ENCODE data around the gene PSMB1. TPM values are rescaled to one million over a fixed set of nuclear protein-coding genes. Genes with fewer than 3 reads are reported as not detected.

PSMB1 gene
- total RNA-seq, 1 experiment from 2014 or later: 358 TPM

GRCh38 chr6:170489836-170490235 lies 63.3 kb downstream of the PSMB1 start:
- CTCF ChIA-PET: no interaction called here
- no peak overlapping the region for H3K27ac ChIP-seq (ENCODE audit: low read depth, low read length, poor library complexity, severe bottlenecking)
- H3K27me3 ChIP-seq (replicated peaks; ENCODE audit: insufficient read depth, low read depth, low read length, poor library complexity): no peaks in the 10 kb centered on the region
- no peak overlapping the region for H3K4me3 ChIP-seq (ENCODE audit: low read depth, low read length, poor library complexity, severe bottlenecking)
- no TSS peak for BruUV-seq (replicated peaks)
- POLR2A ChIA-PET (ENCODE audit: low non-redundant PET): no interaction called here
- no peaks in the 10 kb centered on the region for H3K9me3 ChIP-seq (ENCODE audit: low read depth, low read length, poor library complexity, severe bottlenecking)
- H3K36me3 ChIP-seq (ENCODE audit: insufficient read depth, low read length, poor library complexity, severe bottlenecking): no peaks in the 10 kb centered on the region
- no peaks in the 10 kb centered on the region for H3K4me1 ChIP-seq (ENCODE audit: insufficient read depth, low read length, poor library complexity, severe bottlenecking)
- intact Hi-C loops (cut with micrococcal nuclease; ENCODE audit: unreplicated experiment): no loop called here
- no peak for DNase-seq (ENCODE audit: low spot score)
- TF ChIP-seq EZH2 (IDR thresholded peaks at IDR 0.05; ENCODE audit: borderline replicate concordance, low read depth, low read length, poor library complexity, severe bottlenecking) (no peak), CTCF (conservative IDR thresholded peaks at IDR 0.05; ENCODE audit: low read depth, low read length) (no peak)

- BruUV-seq (replicated peaks): no TSS peak
- POLR2A ChIA-PET (ENCODE audit: low non-redundant PET): no interaction called here
- no peak for DNase-seq (ENCODE audit: low spot score)
- no peaks in the 10 kb centered on the region for H3K36me3 ChIP-seq (ENCODE audit: insufficient read depth, low read length, poor library complexity, severe bottlenecking)
- no peaks in the 10 kb centered on the region for H3K27me3 ChIP-seq (replicated peaks; ENCODE audit: insufficient read depth, low read depth, low read length, poor library complexity)
- no peak overlapping the region for H3K27ac ChIP-seq (ENCODE audit: low read depth, low read length, poor library complexity, severe bottlenecking)
- intact Hi-C loops (cut with micrococcal nuclease; ENCODE audit: unreplicated experiment): no loop called here
- no peak overlapping the region for H3K4me3 ChIP-seq (ENCODE audit: low read depth, low read length, poor library complexity, severe bottlenecking)
- TF ChIP-seq EZH2 (IDR thresholded peaks at IDR 0.05; ENCODE audit: borderline replicate concordance, low read depth, low read length, poor library complexity, severe bottlenecking) (no peak), CTCF (conservative IDR thresholded peaks at IDR 0.05; ENCODE audit: low read depth, low read length) (no peak)
- H3K9me3 ChIP-seq (ENCODE audit: low read depth, low read length, poor library complexity, severe bottlenecking): no peaks in the 10 kb centered on the region
- no peaks in the 10 kb centered on the region for H3K4me1 ChIP-seq (ENCODE audit: insufficient read depth, low read length, poor library complexity, severe bottlenecking)
- CTCF ChIA-PET: no interaction called here
Observed at GRCh38 chr6:170487707-170488329, 65.3 kb downstream of the PSMB1 start.

- no peak overlapping the region for H3K4me3 ChIP-seq (ENCODE audit: low read depth, low read length, poor library complexity, severe bottlenecking)
- ChIA-PET POLR2A (ENCODE audit: low non-redundant PET) (no interaction called here), CTCF (no interaction called here)
- H3K36me3 ChIP-seq (ENCODE audit: insufficient read depth, low read length, poor library complexity, severe bottlenecking): no peaks in the 10 kb centered on the region
- no peak for TF ChIP-seq CTCF (conservative IDR thresholded peaks at IDR 0.05; ENCODE audit: low read depth, low read length)
- no peak for TF ChIP-seq EZH2 (IDR thresholded peaks at IDR 0.05; ENCODE audit: borderline replicate concordance, low read depth, low read length, poor library complexity, severe bottlenecking)
- intact Hi-C loops (cut with micrococcal nuclease; ENCODE audit: unreplicated experiment): no loop called here
- no peaks in the 10 kb centered on the region for H3K4me1 ChIP-seq (ENCODE audit: insufficient read depth, low read length, poor library complexity, severe bottlenecking)
- H3K27ac ChIP-seq (ENCODE audit: low read depth, low read length, poor library complexity, severe bottlenecking): no peak overlapping the region
- no peaks in the 10 kb centered on the region for H3K27me3 ChIP-seq (replicated peaks; ENCODE audit: insufficient read depth, low read depth, low read length, poor library complexity)
- peak; percentile 63 for DNase-seq (ENCODE audit: low spot score)
- no peaks in the 10 kb centered on the region for H3K9me3 ChIP-seq (ENCODE audit: low read depth, low read length, poor library complexity, severe bottlenecking)
- no TSS peak for BruUV-seq (replicated peaks)
Observed at GRCh38 chr6:170485159-170485558, 67.9 kb downstream of the PSMB1 start.

Other genes with a start within 250 kb of the PSMB1 start
- 30.3 and 31.6 TPM in 2 replicates for gene FAM120B, start 246.5 kb downstream of the PSMB1 start, total RNA-seq (2021)
- gene TBP, start 1.1 kb upstream of the PSMB1 start, total RNA-seq (2021): 21.7 and 23.7 TPM in 2 replicates
- gene PDCD2, start 31.3 kb upstream of the PSMB1 start, total RNA-seq (2021): 101 and 123 TPM in 2 replicates

All from A673 (cell line).